GM12878 (cell line): ENCODE measurements around the gene APOBEC3B. TPM values are rescaled to one million over a fixed set of nuclear protein-coding genes. Genes with fewer than 3 reads are reported as not detected.

Experiments
- ASH2L ChIP-seq: fragments of 300-600, 200-600 bp; sonication (generic); IDR thresholded peaks from 2 replicates; pipeline ENCODE4 v1.6.1; 2017; ENCODE audit warnings: low read depth, mild to moderate bottlenecking, borderline replicate concordance
- ATF7 ChIP-seq: fragments of 450-650 bp; IDR thresholded peaks from 2 replicates; pipeline ENCODE4 v1.6.1; 2016; ENCODE audit warnings: low read depth, mild to moderate bottlenecking
- BACH1 ChIP-seq: fragments of 450-650 bp; IDR thresholded peaks from 2 replicates; pipeline ENCODE4 v1.6.1; 2017; ENCODE audit warnings: mild to moderate bottlenecking, borderline replicate concordance
- BHLHE40 ChIP-seq, 2 experiments: fragments of 450-650 bp in 1 of 2; IDR thresholded peaks; 2 replicates each; pipeline ENCODE4 v1.6.1; 2011 to 2017; ENCODE audit warnings: low read depth in 2 of 2, borderline replicate concordance in 1 of 2, improper control_type of control experiment in 1 of 2, low read length in 1 of 2, mild to moderate bottlenecking in 1 of 2
- CHD2 ChIP-seq: IDR thresholded peaks from 2 replicates; pipeline ENCODE4 v1.6.1; 2011; ENCODE audit warnings: low read depth, low read length, improper control_type of control experiment, borderline replicate concordance
- EZH2 ChIP-seq: IDR thresholded peaks from 2 replicates; pipeline ENCODE4 v1.6.1; 2012; ENCODE audit warnings: low read depth, mild to moderate bottlenecking, control low read depth, inconsistent platforms, low read length, borderline replicate concordance; ENCODE audit not compliant: control insufficient read depth
- FOXM1 ChIP-seq: IDR thresholded peaks from 2 replicates; pipeline ENCODE4 v1.6.1; 2012; ENCODE audit warnings: low read depth, mild to moderate bottlenecking, inconsistent platforms, low read length, moderate library complexity
- HDAC6 ChIP-seq: fragments of 200-600 bp; sonication (generic); IDR thresholded peaks from one replicate; pipeline ENCODE4 v1.8.0; 2017; ENCODE audit warnings: antibody characterized with exemption; ENCODE audit not compliant: unreplicated experiment
- MYC ChIP-seq: IDR thresholded peaks from 2 replicates; pipeline ENCODE4 v1.6.1; 2011; ENCODE audit warnings: mild to moderate bottlenecking, low read length, moderate library complexity, inconsistent platforms; ENCODE audit not compliant: insufficient read depth, insufficient replicate concordance, insufficient read length, severe bottlenecking
- NBN ChIP-seq: fragments of 450-650 bp; IDR thresholded peaks from 2 replicates; pipeline ENCODE4 v1.6.1; 2016
- NFIC ChIP-seq: IDR thresholded peaks from 2 replicates; pipeline ENCODE4 v1.6.1; 2012; ENCODE audit warnings: low read depth, mild to moderate bottlenecking, inconsistent platforms, low read length, moderate library complexity
- NFXL1 ChIP-seq: fragments of 450-650 bp; IDR thresholded peaks from 2 replicates; pipeline ENCODE4 v1.6.1; 2017; ENCODE audit warnings: antibody characterized with exemption, mild to moderate bottlenecking, borderline replicate concordance
- POLR2AphosphoS2 ChIP-seq: IDR thresholded peaks from 2 replicates; pipeline ENCODE4 v1.6.1; 2011; ENCODE audit warnings: low read depth, mild to moderate bottlenecking, low read length, improper control_type of control experiment, moderate library complexity
- RCOR1 ChIP-seq: conservative IDR thresholded peaks from 2 replicates; pipeline ENCODE4 v1.6.1; 2012; ENCODE audit warnings: low read depth, low read length, improper control_type of control experiment
- REST ChIP-seq: IDR thresholded peaks from 2 replicates; pipeline ENCODE4 v1.6.1; 2012; ENCODE audit warnings: mild to moderate bottlenecking, low read depth, low read length
- RUNX3 ChIP-seq: IDR thresholded peaks from 2 replicates; pipeline ENCODE4 v1.6.1; 2012; ENCODE audit warnings: low read length, inconsistent platforms
- SMAD1 ChIP-seq: fragments of 450-650 bp; IDR thresholded peaks from 2 replicates; pipeline ENCODE4 v1.6.1; 2018; ENCODE audit warnings: mild to moderate bottlenecking, low read depth; ENCODE audit not compliant: partially characterized antibody
- SP1 ChIP-seq: IDR thresholded peaks from one replicate; pipeline ENCODE4 v1.6.1; 2011; ENCODE audit warnings: low read depth, low read length
- TCF12 ChIP-seq: IDR thresholded peaks from 2 replicates; pipeline ENCODE4 v1.6.1; 2011; ENCODE audit warnings: low read depth, mild to moderate bottlenecking, low read length
- YY1 ChIP-seq: IDR thresholded peaks from 2 replicates; pipeline ENCODE4 v1.6.1; 2011; ENCODE audit warnings: low read depth, mild to moderate bottlenecking, low read length
- ZNF207 ChIP-seq: fragments of 450-650 bp; IDR thresholded peaks from 2 replicates; pipeline ENCODE4 v1.6.1; 2014; ENCODE audit warnings: antibody characterized with exemption, mild to moderate bottlenecking, borderline replicate concordance
- ZNF24 ChIP-seq: fragments of 450-650 bp; IDR thresholded peaks from 2 replicates; pipeline ENCODE4 v1.6.1; 2017; ENCODE audit warnings: antibody characterized with exemption, mild to moderate bottlenecking
- ZSCAN29 ChIP-seq: fragments of 450-650 bp; IDR thresholded peaks from 2 replicates; pipeline ENCODE4 v1.6.1; 2017; ENCODE audit warnings: mild to moderate bottlenecking, moderate library complexity
- polyA plus RNA-seq, 11 experiments: library from polyadenylated mRNA; depleted of rRNA in 4 of 11; unstranded in 6 of 11; stranded (reverse) in 5 of 11; fragments of >200 nt; fragmentation: Nextera tagmentation in 4 of 11; fragmentation: Illumina TruSeq in 1 of 11; extraction: Ambion mirVana in 4 of 11; extraction: Trizol in 1 of 11; gene quantifications; 1 replicate in 1 of 11; 2 replicates in 10 of 11; pipeline versions ENCODE4 v1.2.1 to v1.2.3, GENCODE V29; 2011 to 2016; ENCODE audit warnings: inconsistent platforms in 2 of 11, missing spikeins in 2 of 11, low read depth in 1 of 11
- total RNA-seq, 4 experiments: library from RNA; depleted of rRNA in 3 of 4; stranded (reverse); fragments of >200 nt in 3 of 4; fragmentation: Illumina TruSeq in 1 of 4; extraction: Trizol in 1 of 4; gene quantifications; 2 replicates each; pipeline versions ENCODE4 v1.2.1 to v1.2.3, GENCODE V29; 2013 to 2021
- TF ChIP-seq, protein P1 (sequence below): IDR thresholded peaks from 2 replicates; pipeline ENCODE4 v1.6.1; 2012; ENCODE audit warnings: low read depth, low read length, improper control_type of control experiment
- TF ChIP-seq, protein P2 (sequence below): IDR thresholded peaks from 2 replicates; pipeline ENCODE4 v1.6.1; 2011; ENCODE audit warnings: borderline replicate concordance, low read depth, mild to moderate bottlenecking, moderate library complexity, low read length; ENCODE audit not compliant: insufficient read depth, poor library complexity, severe bottlenecking
- TF ChIP-seq, protein P3 (sequence below): fragments of 450-650 bp; IDR thresholded peaks from 2 replicates; pipeline ENCODE4 v1.6.1; 2016; ENCODE audit warnings: mild to moderate bottlenecking

APOBEC3B gene
- total and polyA plus RNA-seq, 10 of the 15 experiments (the other 5 are each of a cell fraction or from before 2014, with no cell fraction given) = 2.4 to 75.1 (median 30.9) TPM

- TF ChIP-seq EZH2 = no peak
- TF ChIP-seq SP1 = no peak
- TF ChIP-seq, protein P1, sequence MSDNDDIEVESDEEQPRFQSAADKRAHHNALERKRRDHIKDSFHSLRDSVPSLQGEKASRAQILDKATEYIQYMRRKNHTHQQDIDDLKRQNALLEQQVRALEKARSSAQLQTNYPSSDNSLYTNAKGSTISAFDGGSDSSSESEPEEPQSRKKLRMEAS = no peak
- TF ChIP-seq ZSCAN29 = no peak
- TF ChIP-seq, protein P2, sequence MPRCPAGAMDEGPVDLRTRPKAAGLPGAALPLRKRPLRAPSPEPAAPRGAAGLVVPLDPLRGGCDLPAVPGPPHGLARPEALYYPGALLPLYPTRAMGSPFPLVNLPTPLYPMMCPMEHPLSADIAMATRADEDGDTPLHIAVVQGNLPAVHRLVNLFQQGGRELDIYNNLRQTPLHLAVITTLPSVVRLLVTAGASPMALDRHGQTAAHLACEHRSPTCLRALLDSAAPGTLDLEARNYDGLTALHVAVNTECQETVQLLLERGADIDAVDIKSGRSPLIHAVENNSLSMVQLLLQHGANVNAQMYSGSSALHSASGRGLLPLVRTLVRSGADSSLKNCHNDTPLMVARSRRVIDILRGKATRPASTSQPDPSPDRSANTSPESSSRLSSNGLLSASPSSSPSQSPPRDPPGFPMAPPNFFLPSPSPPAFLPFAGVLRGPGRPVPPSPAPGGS = no peak
- TF ChIP-seq RUNX3 = peak; percentile 86
- no peak for TF ChIP-seq MYC
- TF ChIP-seq FOXM1 = no peak
- 0 out of 2 replicates have a peak, but pooled peaks have one; percentile 18 for TF ChIP-seq ATF7
- TF ChIP-seq NBN = peak; percentile 57; the same call in 1 of the 2 replicates
- 0 out of 2 replicates have a peak, but pooled peaks have one; percentile 12 for TF ChIP-seq CHD2
- TF ChIP-seq YY1 = no peak; the same call in 1 of the 2 replicates
- TF ChIP-seq NFXL1 = no peak
- no peak for TF ChIP-seq POLR2AphosphoS2
- no peak for TF ChIP-seq RCOR1
- no peak for TF ChIP-seq ASH2L
- TF ChIP-seq HDAC6 = no peak
- no peak for TF ChIP-seq ZNF207
- 0 out of 2 replicates have a peak, but pooled peaks have one; percentile 65 for TF ChIP-seq TCF12
- peak in 1 of 2 experiments; percentile 57; a peak in 1 of 4 replicates for TF ChIP-seq BHLHE40 (IDR thresholded peaks at IDR 0.05; ENCODE audit: borderline replicate concordance in 1 of 2, low read depth in 2 of 2, low read length in 1 of 2)
- no peak for TF ChIP-seq ZNF24
- no peak for TF ChIP-seq SMAD1
- no peak for TF ChIP-seq BACH1
- no peak for TF ChIP-seq NFIC
- TF ChIP-seq REST = no peak
- TF ChIP-seq, protein P3, sequence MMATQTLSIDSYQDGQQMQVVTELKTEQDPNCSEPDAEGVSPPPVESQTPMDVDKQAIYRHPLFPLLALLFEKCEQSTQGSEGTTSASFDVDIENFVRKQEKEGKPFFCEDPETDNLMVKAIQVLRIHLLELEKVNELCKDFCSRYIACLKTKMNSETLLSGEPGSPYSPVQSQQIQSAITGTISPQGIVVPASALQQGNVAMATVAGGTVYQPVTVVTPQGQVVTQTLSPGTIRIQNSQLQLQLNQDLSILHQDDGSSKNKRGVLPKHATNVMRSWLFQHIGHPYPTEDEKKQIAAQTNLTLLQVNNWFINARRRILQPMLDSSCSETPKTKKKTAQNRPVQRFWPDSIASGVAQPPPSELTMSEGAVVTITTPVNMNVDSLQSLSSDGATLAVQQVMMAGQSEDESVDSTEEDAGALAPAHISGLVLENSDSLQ = peak; percentile 14; the same call in 1 of the 2 replicates
These were observed 21.1 kb downstream of the APOBEC3B start (continued) for GRCh38 chr22:39003165-39003638.
